ENCODE results near the gene VMAC. TPM values are rescaled to one million over a fixed set of nuclear protein-coding genes. Genes with fewer than 3 reads are reported as not detected.

Gene VMAC
- total and polyA plus RNA-seq, 2 donors (not counting 1 experiment from before 2014, with no cell fraction given): 27.1 to 27.2 TPM

DNA sequence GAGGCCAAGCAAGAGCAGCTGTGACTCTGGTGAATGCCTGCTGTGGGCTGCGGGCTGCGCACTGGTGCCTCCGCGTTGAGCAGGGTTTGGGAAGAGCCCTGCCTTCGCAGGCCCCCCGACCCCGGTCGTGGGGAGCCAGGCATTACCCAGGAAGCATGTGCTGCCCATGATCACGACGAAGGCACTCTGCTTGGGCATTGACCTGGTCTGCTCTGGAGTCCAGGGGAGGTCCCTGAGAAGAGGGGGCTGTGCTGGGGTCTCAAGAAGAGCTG, 54.1 kb downstream of the VMAC start:
- no peak overlapping the region for H3K4me3 ChIP-seq (ENCODE audit: control extremely low read depth in 1 of 5, extremely low read depth in 1 of 5, insufficient read depth in 1 of 5, low read depth in 2 of 5, low read length in 4 of 5)
- no peak for DNase-seq
- H3K36me3 ChIP-seq (replicated peaks in 1 of 2; ENCODE audit: control extremely low read depth in 1 of 2, control insufficient read depth in 1 of 2, extremely low read depth in 1 of 2, insufficient read depth in 2 of 2, low read length in 1 of 2): peaks cover 0 to 9% of the 10 kb centered on the region in 2 experiments
- peaks cover 22 to 33% of the 10 kb centered on the region in 2 donors for H3K4me1 ChIP-seq (ENCODE audit: control insufficient read depth in 2 of 2, insufficient read depth in 2 of 2, low read length in 2 of 2)
- TF ChIP-seq EZH2 (IDR thresholded peaks at IDR 0.05; ENCODE audit: borderline replicate concordance, insufficient read depth, low read depth, low read length, poor library complexity, severe bottlenecking): no peak
- TF ChIP-seq, protein P1, sequence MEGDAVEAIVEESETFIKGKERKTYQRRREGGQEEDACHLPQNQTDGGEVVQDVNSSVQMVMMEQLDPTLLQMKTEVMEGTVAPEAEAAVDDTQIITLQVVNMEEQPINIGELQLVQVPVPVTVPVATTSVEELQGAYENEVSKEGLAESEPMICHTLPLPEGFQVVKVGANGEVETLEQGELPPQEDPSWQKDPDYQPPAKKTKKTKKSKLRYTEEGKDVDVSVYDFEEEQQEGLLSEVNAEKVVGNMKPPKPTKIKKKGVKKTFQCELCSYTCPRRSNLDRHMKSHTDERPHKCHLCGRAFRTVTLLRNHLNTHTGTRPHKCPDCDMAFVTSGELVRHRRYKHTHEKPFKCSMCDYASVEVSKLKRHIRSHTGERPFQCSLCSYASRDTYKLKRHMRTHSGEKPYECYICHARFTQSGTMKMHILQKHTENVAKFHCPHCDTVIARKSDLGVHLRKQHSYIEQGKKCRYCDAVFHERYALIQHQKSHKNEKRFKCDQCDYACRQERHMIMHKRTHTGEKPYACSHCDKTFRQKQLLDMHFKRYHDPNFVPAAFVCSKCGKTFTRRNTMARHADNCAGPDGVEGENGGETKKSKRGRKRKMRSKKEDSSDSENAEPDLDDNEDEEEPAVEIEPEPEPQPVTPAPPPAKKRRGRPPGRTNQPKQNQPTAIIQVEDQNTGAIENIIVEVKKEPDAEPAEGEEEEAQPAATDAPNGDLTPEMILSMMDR (IDR thresholded peaks at IDR 0.05): no peak
- peak overlapping the region; percentile 32 for H3K27ac Mint-ChIP-seq
- no peak overlapping the region for H3K27ac ChIP-seq (ENCODE audit: low read length in 2 of 2)
- no peak overlapping the region for H3K9ac ChIP-seq (ENCODE audit: low read length)
- no peaks in the 10 kb centered on the region for H3K27me3 Mint-ChIP-seq
- CTCF ChIA-PET: interaction anchor here (2.1 kb wide), 1 partner anchor 9 kb away, joined by 8 read pairs; no protein-coding TSS in a partner anchor
- POLR2A ChIA-PET: no interaction called here
- WGBS (ENCODE audit: insufficient coverage): 93% methylated on average over 10 of the region's 10 CpGs
- intact Hi-C loops (cut with micrococcal nuclease): no loop called here
- no peak overlapping the region for H3K4me3 Mint-ChIP-seq
- H3K79me2 ChIP-seq (ENCODE audit: control insufficient read depth, insufficient read depth, low read length): peaks cover 99% of the 10 kb centered on the region
- no peaks in the 10 kb centered on the region for H3K27me3 ChIP-seq (replicated peaks in 1 of 4; ENCODE audit: control extremely low read depth in 1 of 4, control insufficient read depth in 3 of 4, insufficient read depth in 4 of 4, low read length in 3 of 4)
- H3K4me1 Mint-ChIP-seq: peaks cover 77% of the 10 kb centered on the region
- no peak overlapping the region for H3K4me2 ChIP-seq (replicated peaks; ENCODE audit: low read depth, low read length, poor library complexity, severe bottlenecking)
- peaks cover 96% of the 10 kb centered on the region for H4K20me1 ChIP-seq (ENCODE audit: control insufficient read depth, insufficient read depth, low read length, poor library complexity, severe bottlenecking)
- no peaks in the 10 kb centered on the region for H3K9me3 Mint-ChIP-seq (ENCODE audit: insufficient read depth)
- no peak for ATAC-seq (ENCODE audit: low read depth)
- no peak overlapping the region for H2AFZ ChIP-seq (ENCODE audit: insufficient read depth, low read depth, low read length, poor library complexity, severe bottlenecking)
- no peaks in the 10 kb centered on the region for H3K9me3 ChIP-seq (ENCODE audit: control extremely low read depth in 1 of 3, control insufficient read depth in 2 of 3, insufficient read depth in 1 of 3, low read length in 2 of 3)

DNA sequence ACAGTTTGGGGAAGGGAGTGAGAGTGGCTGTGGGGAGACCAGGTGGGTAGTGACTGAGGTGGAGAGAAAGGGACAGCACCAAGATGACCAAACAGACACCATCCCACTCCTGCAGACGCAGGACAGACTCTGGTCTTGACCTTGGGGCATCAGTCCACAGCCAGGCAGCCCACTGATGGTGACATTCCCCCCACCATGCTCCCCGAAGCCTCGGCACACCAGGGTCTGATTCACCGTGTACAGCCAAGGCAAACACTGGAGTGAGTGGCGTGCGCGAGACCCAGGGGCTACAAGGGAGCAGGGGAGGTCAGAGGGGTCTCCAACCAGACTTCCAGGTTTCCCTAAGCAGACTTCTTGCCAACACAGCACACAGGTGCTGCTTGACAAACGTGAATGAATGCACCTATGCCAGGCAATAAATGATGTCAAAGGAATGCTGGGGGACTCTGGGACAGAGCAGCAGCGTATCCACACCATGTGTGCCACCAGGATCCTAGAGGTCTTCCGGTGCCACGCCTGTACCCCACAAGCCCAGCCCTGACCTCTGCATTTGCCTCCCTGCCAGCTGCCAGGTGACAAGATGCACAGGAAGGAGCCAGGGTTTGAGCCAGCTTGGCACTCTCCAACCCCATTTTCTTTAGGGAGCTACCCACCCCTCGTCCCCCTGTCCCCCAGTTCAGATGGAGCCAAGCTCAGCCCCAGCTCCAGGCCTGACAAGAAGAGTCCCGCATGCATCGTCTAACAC, 54.8 kb downstream of the VMAC start:
- Mint-ChIP-seq H3K4me3 (no peak overlapping the region), H3K9me3 (ENCODE audit: insufficient read depth) (no peaks in the 10 kb centered on the region), H3K27me3 (no peaks in the 10 kb centered on the region), H3K27ac (peak overlapping the region; percentile 32), H3K4me1 (peaks cover 77% of the 10 kb centered on the region)
- no peak overlapping the region for H3K4me3 ChIP-seq (ENCODE audit: control extremely low read depth in 1 of 5, extremely low read depth in 1 of 5, insufficient read depth in 1 of 5, low read depth in 2 of 5, low read length in 4 of 5)
- H3K4me1 ChIP-seq (ENCODE audit: control insufficient read depth in 2 of 2, insufficient read depth in 2 of 2, low read length in 2 of 2): peaks cover 16 to 33% of the 10 kb centered on the region in 2 donors
- no peaks in the 10 kb centered on the region for H3K9me3 ChIP-seq (ENCODE audit: control extremely low read depth in 1 of 3, control insufficient read depth in 2 of 3, insufficient read depth in 1 of 3, low read length in 2 of 3)
- peaks cover 96% of the 10 kb centered on the region for H4K20me1 ChIP-seq (ENCODE audit: control insufficient read depth, insufficient read depth, low read length, poor library complexity, severe bottlenecking)
- intact Hi-C loops (cut with micrococcal nuclease): no loop called here
- no peaks in the 10 kb centered on the region for H3K27me3 ChIP-seq (replicated peaks in 1 of 4; ENCODE audit: control extremely low read depth in 1 of 4, control insufficient read depth in 3 of 4, insufficient read depth in 4 of 4, low read length in 3 of 4)
- no peak overlapping the region for H3K9ac ChIP-seq (ENCODE audit: low read length)
- H3K36me3 ChIP-seq (replicated peaks in 1 of 2; ENCODE audit: control extremely low read depth in 1 of 2, control insufficient read depth in 1 of 2, extremely low read depth in 1 of 2, insufficient read depth in 2 of 2, low read length in 1 of 2): peaks cover 0 to 9% of the 10 kb centered on the region in 2 experiments
- H2AFZ ChIP-seq (ENCODE audit: insufficient read depth, low read depth, low read length, poor library complexity, severe bottlenecking): no peak overlapping the region
- no peak for DNase-seq
- H3K27ac ChIP-seq (ENCODE audit: low read length in 2 of 2): no peak overlapping the region
- TF ChIP-seq, protein P1 (IDR thresholded peaks at IDR 0.05): no peak
- TF ChIP-seq EZH2 (IDR thresholded peaks at IDR 0.05; ENCODE audit: borderline replicate concordance, insufficient read depth, low read depth, low read length, poor library complexity, severe bottlenecking): no peak
- ChIA-PET CTCF (interaction anchor here (0.9 to 2.1 kb wide), 3 partner anchors 8 to 28 kb away, joined by 3 to 8 read pairs (median 4); no protein-coding TSS in a partner anchor), POLR2A (interaction anchor here (0.6 kb wide), 1 partner anchor 1756 kb away, joined by 4 read pairs; no protein-coding TSS in a partner anchor)
- ATAC-seq (ENCODE audit: low read depth): no peak
- 94% methylated on average over 14 of the region's 14 CpGs for WGBS (ENCODE audit: insufficient coverage)
- no peak overlapping the region for H3K4me2 ChIP-seq (replicated peaks; ENCODE audit: low read depth, low read length, poor library complexity, severe bottlenecking)
- peaks cover 99% of the 10 kb centered on the region for H3K79me2 ChIP-seq (ENCODE audit: control insufficient read depth, insufficient read depth, low read length)

All from B cell (primary cell).